ENCODE measurements around the gene CLP1.
A peak's percentile ranks its signal among the peaks of the same experiment; 100 is the strongest.

CLP1 gene

GRCh38 chr11:57637626-57638004, 19.9 kb upstream of the CLP1 start:
- no peaks in the 10 kb centered on the region for H3K27me3 ChIP-seq (ENCODE audit: insufficient read depth, low read length)
- peak overlapping the region; percentile 73 for H2AK5ac ChIP-seq (ENCODE audit: low read length)
- H3K27ac ChIP-seq (ENCODE audit: low read depth, low read length) = peak overlapping the region; percentile 96
- peaks cover 29% of the 10 kb centered on the region for H3K79me1 ChIP-seq (ENCODE audit: low read length)
- H3K4me2 ChIP-seq (ENCODE audit: low read length) = peak overlapping the region; percentile 92
- peak overlapping the region; percentile 70 for H3K4me3 ChIP-seq (ENCODE audit: low read depth, low read length)
- H4K12ac ChIP-seq (ENCODE audit: low read depth, low read length) = peak overlapping the region; percentile 85
- H2BK5ac ChIP-seq (ENCODE audit: low read depth, low read length, poor library complexity) = peak overlapping the region; percentile 97
- peaks cover 8 to 9% of the 10 kb centered on the region in 2 experiments for H3K36me3 ChIP-seq (ENCODE audit: control insufficient read depth in 1 of 2, insufficient read depth in 2 of 2, low read length in 2 of 2)
- peak overlapping the region; percentile 84 for H3K4ac ChIP-seq (ENCODE audit: low read depth, low read length)
- no peak overlapping the region for H3K23ac ChIP-seq (ENCODE audit: low read length)
- H2BK12ac ChIP-seq (ENCODE audit: low read length) = peak overlapping the region; percentile 83
- WGBS (ENCODE audit: extremely low coverage, insufficient coverage, insufficient read length) = no CpG with 5 or more reads among the region's 18 CpGs
- peaks cover 23 to 25% of the 10 kb centered on the region in 2 experiments for H3K4me1 ChIP-seq (ENCODE audit: control insufficient read depth in 1 of 2, insufficient read depth in 2 of 2, low read length in 2 of 2)
- peak overlapping the region; percentile 94 for H4K91ac ChIP-seq (ENCODE audit: low read depth, low read length)
- peak; percentile 47 to 70 for DNase-seq
- H3K9me3 ChIP-seq (ENCODE audit: insufficient read depth, low read depth, low read length) = no peaks in the 10 kb centered on the region
- H2AFZ ChIP-seq (ENCODE audit: insufficient read depth, low read length, poor library complexity) = peak overlapping the region; percentile 63
- peak overlapping the region; percentile 93 for H2BK120ac ChIP-seq (ENCODE audit: insufficient read depth, low read length, poor library complexity)
- peaks cover 22% of the 10 kb centered on the region for H3K79me2 ChIP-seq (ENCODE audit: control insufficient read depth, insufficient read depth, low read length, poor library complexity)
- peak overlapping the region; percentile 95 for H3K14ac ChIP-seq (ENCODE audit: low read length)
- H4K8ac ChIP-seq (ENCODE audit: low read depth, low read length) = peak overlapping the region; percentile 89
- peak overlapping the region; percentile 95 for H3K18ac ChIP-seq (ENCODE audit: low read length)
- peak overlapping the region; percentile 78 for H3K9ac ChIP-seq (ENCODE audit: low read length)

DNA sequence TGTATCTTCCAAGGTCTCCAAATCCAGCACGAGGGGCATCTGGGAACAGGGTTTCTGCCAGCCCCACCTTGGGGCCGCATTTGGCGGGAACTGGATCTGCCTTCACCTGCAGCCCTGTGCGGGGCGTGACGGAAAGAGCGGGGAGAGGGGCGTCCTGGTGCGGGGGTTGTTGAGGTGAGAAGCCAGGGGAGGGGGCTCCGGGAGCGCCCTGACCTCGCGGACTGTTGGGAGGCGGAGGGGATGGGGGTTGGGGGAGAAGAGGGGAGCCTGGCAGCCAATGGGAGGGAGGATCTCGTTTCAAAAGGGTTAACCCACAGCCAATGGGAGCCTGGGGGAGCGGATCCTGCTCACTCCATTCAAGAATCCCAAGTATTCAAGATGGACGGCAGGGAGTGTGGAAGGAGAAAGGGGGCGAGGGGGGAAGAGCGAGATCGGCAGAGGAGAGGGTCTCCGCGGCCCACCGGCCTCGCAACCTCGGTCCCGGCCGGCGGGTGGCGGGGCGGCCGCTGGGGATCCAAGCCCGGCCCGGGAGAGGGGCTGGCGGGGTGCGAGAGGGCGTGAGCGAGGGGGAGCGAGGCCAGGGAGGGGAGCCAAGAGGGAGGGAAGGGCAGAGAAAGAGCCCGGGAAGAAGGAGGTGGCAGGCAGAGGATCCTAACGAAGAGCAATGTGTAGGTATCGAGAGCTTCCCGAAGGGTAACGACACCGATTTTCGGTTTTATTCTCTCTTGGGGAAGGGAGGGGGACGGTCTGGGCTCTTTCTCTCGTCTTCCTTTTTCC, 19.4 kb upstream of the CLP1 start:
- peak overlapping the region; percentile 99 for H4K8ac ChIP-seq (ENCODE audit: low read depth, low read length)
- peak overlapping the region; percentile 87 for H2AK5ac ChIP-seq (ENCODE audit: low read length)
- H2BK12ac ChIP-seq (ENCODE audit: low read length) = peak overlapping the region; percentile 83
- peak overlapping the region; percentile 100 for H2BK5ac ChIP-seq (ENCODE audit: low read depth, low read length, poor library complexity)
- no CpG with 5 or more reads among the region's 47 CpGs for WGBS (ENCODE audit: extremely low coverage, insufficient coverage, insufficient read length)
- peak overlapping the region; percentile 96 for H3K27ac ChIP-seq (ENCODE audit: low read depth, low read length)
- peak overlapping the region; percentile 92 for H3K4me2 ChIP-seq (ENCODE audit: low read length)
- H4K12ac ChIP-seq (ENCODE audit: low read depth, low read length) = peak overlapping the region; percentile 99
- peak overlapping the region; percentile 99 for H3K9ac ChIP-seq (ENCODE audit: low read length)
- H3K27me3 ChIP-seq (ENCODE audit: insufficient read depth, low read length) = no peaks in the 10 kb centered on the region
- H3K79me2 ChIP-seq (ENCODE audit: control insufficient read depth, insufficient read depth, low read length, poor library complexity) = peaks cover 22% of the 10 kb centered on the region
- peak overlapping the region; percentile 80 for H2AFZ ChIP-seq (ENCODE audit: insufficient read depth, low read length, poor library complexity)
- H3K79me1 ChIP-seq (ENCODE audit: low read length) = peaks cover 29% of the 10 kb centered on the region
- peak overlapping the region; percentile 100 for H4K91ac ChIP-seq (ENCODE audit: low read depth, low read length)
- H3K23ac ChIP-seq (ENCODE audit: low read length) = no peak overlapping the region
- peak overlapping the region; percentile 99 for H2BK120ac ChIP-seq (ENCODE audit: insufficient read depth, low read length, poor library complexity)
- H3K4me3 ChIP-seq (ENCODE audit: low read depth, low read length) = peak overlapping the region; percentile 98
- H3K14ac ChIP-seq (ENCODE audit: low read length) = peak overlapping the region; percentile 98
- peaks cover 23 to 25% of the 10 kb centered on the region in 2 experiments for H3K4me1 ChIP-seq (ENCODE audit: control insufficient read depth in 1 of 2, insufficient read depth in 2 of 2, low read length in 2 of 2)
- peak overlapping the region; percentile 95 for H3K4ac ChIP-seq (ENCODE audit: low read depth, low read length)
- H3K36me3 ChIP-seq (ENCODE audit: control insufficient read depth in 1 of 2, insufficient read depth in 2 of 2, low read length in 2 of 2) = peaks cover 8 to 9% of the 10 kb centered on the region in 2 experiments
- H3K18ac ChIP-seq (ENCODE audit: low read length) = peak overlapping the region; percentile 95
- H3K9me3 ChIP-seq (ENCODE audit: insufficient read depth, low read depth, low read length) = no peaks in the 10 kb centered on the region
- DNase-seq = peak in 1 of 2 donors; percentile 63

- Histone ChIP-seq H2AFZ (ENCODE audit: insufficient read depth, low read length, poor library complexity) (no peak overlapping the region), H4K91ac (ENCODE audit: low read depth, low read length) (peak overlapping the region; percentile 100), H3K18ac (ENCODE audit: low read length) (peak overlapping the region; percentile 52), H3K9ac (ENCODE audit: low read length) (peak overlapping the region; percentile 99), H3K36me3 (ENCODE audit: control insufficient read depth in 1 of 2, insufficient read depth in 2 of 2, low read length in 2 of 2) (peaks cover 8 to 9% of the 10 kb centered on the region in 2 experiments), H3K27ac (ENCODE audit: low read depth, low read length) (peak overlapping the region; percentile 87), H2AK5ac (ENCODE audit: low read length) (peak overlapping the region; percentile 87), H3K4me2 (ENCODE audit: low read length) (peak overlapping the region; percentile 92), H3K27me3 (ENCODE audit: insufficient read depth, low read length) (no peaks in the 10 kb centered on the region), H2BK5ac (ENCODE audit: low read depth, low read length, poor library complexity) (peak overlapping the region; percentile 100), H3K14ac (ENCODE audit: low read length) (peak overlapping the region; percentile 98), H3K4ac (ENCODE audit: low read depth, low read length) (peak overlapping the region; percentile 95), H3K4me3 (ENCODE audit: low read depth, low read length) (peak overlapping the region; percentile 98), H3K79me2 (ENCODE audit: control insufficient read depth, insufficient read depth, low read length, poor library complexity) (peaks cover 22% of the 10 kb centered on the region), H2BK120ac (ENCODE audit: insufficient read depth, low read length, poor library complexity) (peak overlapping the region; percentile 99), H2BK12ac (ENCODE audit: low read length) (peak overlapping the region; percentile 27), H3K23ac (ENCODE audit: low read length) (no peak overlapping the region), H3K4me1 (ENCODE audit: control insufficient read depth in 1 of 2, insufficient read depth in 2 of 2, low read length in 2 of 2) (peaks cover 20 to 22% of the 10 kb centered on the region in 2 experiments), H3K9me3 (ENCODE audit: insufficient read depth, low read depth, low read length) (no peaks in the 10 kb centered on the region), H4K8ac (ENCODE audit: low read depth, low read length) (peak overlapping the region; percentile 99), H4K12ac (ENCODE audit: low read depth, low read length) (peak overlapping the region; percentile 99), H3K79me1 (ENCODE audit: low read length) (peaks cover 29% of the 10 kb centered on the region)
- no peak for DNase-seq
- no CpG with 5 or more reads among the region's 19 CpGs for WGBS (ENCODE audit: extremely low coverage, insufficient coverage, insufficient read length)
Measured at GRCh38 chr11:57638811-57639320, 18.7 kb upstream of the CLP1 start.

DNA sequence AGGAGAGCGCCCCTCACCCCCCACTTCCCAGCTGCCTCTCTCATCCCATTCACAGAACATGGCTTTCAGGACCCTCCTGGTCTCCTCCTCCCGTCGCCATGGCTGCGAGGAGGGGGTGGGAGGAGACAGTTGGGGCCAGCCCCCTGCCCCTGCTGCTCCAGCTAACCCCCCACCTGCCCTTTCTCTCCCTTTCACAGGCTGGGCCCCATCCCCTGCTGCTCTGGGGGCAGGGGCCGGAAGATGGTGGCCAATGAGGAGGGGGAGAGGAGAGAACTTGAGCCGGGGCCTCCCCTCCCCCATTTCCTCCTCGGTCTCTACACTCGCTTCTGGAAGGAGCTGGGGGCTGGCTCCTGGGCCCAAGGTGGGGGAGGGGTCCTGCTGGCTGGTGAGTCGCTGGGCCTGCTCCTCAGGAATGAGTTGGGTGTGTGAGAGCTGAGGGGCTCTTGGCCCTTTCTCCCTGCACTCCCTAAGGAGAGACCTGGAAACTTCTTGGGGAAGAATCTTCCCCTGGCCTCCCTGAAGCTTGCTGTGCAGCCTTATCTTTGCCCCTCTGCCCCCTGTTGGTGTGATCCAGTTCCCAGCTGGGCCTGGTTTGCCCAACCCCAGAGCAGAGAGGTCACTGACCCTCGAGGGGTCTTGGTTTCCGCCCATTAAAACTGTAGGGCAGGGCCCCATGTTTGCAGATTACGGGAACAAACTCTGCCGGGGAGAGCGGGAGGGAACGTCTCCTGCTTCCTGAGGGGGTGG, 18.1 kb upstream of the CLP1 start:
- Histone ChIP-seq H3K18ac (ENCODE audit: low read length) (peak overlapping the region; percentile 52), H4K12ac (ENCODE audit: low read depth, low read length) (peak overlapping the region; percentile 99), H3K14ac (ENCODE audit: low read length) (peak overlapping the region; percentile 98), H3K27ac (ENCODE audit: low read depth, low read length) (peak overlapping the region; percentile 96), H3K36me3 (ENCODE audit: control insufficient read depth in 1 of 2, insufficient read depth in 2 of 2, low read length in 2 of 2) (peaks cover 8 to 9% of the 10 kb centered on the region in 2 experiments), H3K4me3 (ENCODE audit: low read depth, low read length) (peak overlapping the region; percentile 98), H2AFZ (ENCODE audit: insufficient read depth, low read length, poor library complexity) (no peak overlapping the region), H3K79me1 (ENCODE audit: low read length) (peaks cover 29% of the 10 kb centered on the region), H4K91ac (ENCODE audit: low read depth, low read length) (peak overlapping the region; percentile 100), H3K9ac (ENCODE audit: low read length) (peak overlapping the region; percentile 99), H3K23ac (ENCODE audit: low read length) (no peak overlapping the region), H3K4me1 (ENCODE audit: control insufficient read depth in 1 of 2, insufficient read depth in 2 of 2, low read length in 2 of 2) (peaks cover 18 to 22% of the 10 kb centered on the region in 2 experiments), H3K27me3 (ENCODE audit: insufficient read depth, low read length) (no peaks in the 10 kb centered on the region), H3K79me2 (ENCODE audit: control insufficient read depth, insufficient read depth, low read length, poor library complexity) (peaks cover 22% of the 10 kb centered on the region), H2BK5ac (ENCODE audit: low read depth, low read length, poor library complexity) (peak overlapping the region; percentile 100), H3K4ac (ENCODE audit: low read depth, low read length) (peak overlapping the region; percentile 95), H2AK5ac (ENCODE audit: low read length) (peak overlapping the region; percentile 33), H2BK120ac (ENCODE audit: insufficient read depth, low read length, poor library complexity) (peak overlapping the region; percentile 99), H3K4me2 (ENCODE audit: low read length) (peak overlapping the region; percentile 92), H2BK12ac (ENCODE audit: low read length) (peak overlapping the region; percentile 25), H3K9me3 (ENCODE audit: insufficient read depth, low read depth, low read length) (no peaks in the 10 kb centered on the region), H4K8ac (ENCODE audit: low read depth, low read length) (peak overlapping the region; percentile 99)
- DNase-seq = no peak
- WGBS (ENCODE audit: extremely low coverage, insufficient coverage, insufficient read length) = no CpG with 5 or more reads among the region's 15 CpGs
